HCT116 (cell line): ENCODE data around the gene FLT4. TPM values are rescaled to one million over a fixed set of nuclear protein-coding genes. Genes with fewer than 3 reads are reported as not detected.

Source experiments
- ATAC-seq: fragments of 200-7000 bp; cut with Tn5 transposase; 2 replicates; pipeline ENCODE4 v1.9.1; 2020; ENCODE audit warnings: mild to moderate bottlenecking, moderate library complexity
- BruUV-seq: library from RNA; stranded (reverse); fragments of 400-500 nt; replicated peaks from 2 replicates; lab custom pipeline; 2021; lab: Mats Ljungman, UMichigan
- CTCF ChIA-PET: fragments of 300-600 bp; sonication (Branson Sonifier 250); formaldehyde crosslinking; loops from one replicate; lab custom pipeline; 2021; ENCODE audit warnings: antibody characterized with exemption; lab: Charles Lee
- POLR2A ChIA-PET: fragments of 300-600, 350-600 bp; sonication (Branson Sonifier 250); formaldehyde crosslinking; loops from one replicate; lab custom pipeline; 2021; ENCODE audit warnings: antibody characterized with exemption; lab: Charles Lee
- RAD21 ChIA-PET, 2 experiments: fragments of 300-600 bp; sonication (Branson Sonifier 250); formaldehyde crosslinking; loops; one replicate each; lab custom pipeline; 2023; ENCODE audit warnings: low total read pairs in 2 of 2; ENCODE audit not compliant: uncharacterized antibody in 2 of 2, unreplicated experiment in 2 of 2, low non-redundant PET in 1 of 2; lab: Charles Lee
- DNase-seq: peaks from one replicate; pipeline ENCODE4 v3.0.0-alpha.2; 2010; ENCODE audit warnings: low read depth, low spot score
- H2AFZ ChIP-seq: fragments of 200-600 bp; shearing (Covaris generic), sonication (generic); 2 replicates; pipeline ENCODE4 v1.6.1; 2017; ENCODE audit warnings: low read depth, mixed run types, mixed read lengths, antibody characterized with exemption, low read length; ENCODE audit not compliant: poor library complexity, severe bottlenecking
- H3K27ac ChIP-seq: 2 replicates; pipeline ENCODE4 v1.5.1; 2012; ENCODE audit warnings: low read depth, low read length
- H3K27me3 ChIP-seq: fragments of 200-600 bp; sonication (generic); 2 replicates; pipeline ENCODE4 v1.6.1; 2016; ENCODE audit warnings: mixed run types, low read length, mixed read lengths; ENCODE audit not compliant: insufficient read depth
- H3K36me3 ChIP-seq, 2 experiments: fragments of 200-500 bp in 1 of 2; fragments of 200-600 bp in 1 of 2; sonication (Bioruptor generic) in 1 of 2; sonication (generic) in 1 of 2; 2 replicates each; pipeline versions ENCODE4 v1.5.1 to v1.6.1; 2014 to 2016; ENCODE audit warnings: low read length in 2 of 2, inconsistent platforms in 1 of 2, mixed read lengths in 1 of 2, mixed run types in 1 of 2; ENCODE audit not compliant: insufficient read depth in 2 of 2, control insufficient read depth in 1 of 2
- H3K4me1 ChIP-seq, 2 experiments: fragments of 200-600 bp in 1 of 2; sonication (generic) in 1 of 2; 2 replicates each; pipeline versions ENCODE4 v1.5.1 to v1.6.1; 2012 to 2017; ENCODE audit warnings: low read length in 2 of 2, inconsistent platforms in 1 of 2, mild to moderate bottlenecking in 1 of 2, mixed read lengths in 1 of 2, mixed run types in 1 of 2, moderate library complexity in 1 of 2; ENCODE audit not compliant: insufficient read depth in 2 of 2, control insufficient read depth in 1 of 2
- H3K4me2 ChIP-seq: fragments of 200-600 bp; sonication (generic); 2 replicates; pipeline ENCODE4 v1.6.1; 2017; ENCODE audit warnings: mixed run types, low read length, mixed read lengths
- H3K4me3 ChIP-seq, 2 experiments: fragments of 200-600 bp in 1 of 2; sonication (generic) in 1 of 2; replicated peaks in 1 of 2; 2 replicates each; pipeline ENCODE4 v1.5.1; 2011 to 2016; ENCODE audit warnings: low read length in 2 of 2, control low read depth in 1 of 2, low read depth in 1 of 2, mild to moderate bottlenecking in 1 of 2, mixed read lengths in 1 of 2, mixed run types in 1 of 2
- H3K79me2 ChIP-seq: fragments of 200-600 bp; sonication (generic); 2 replicates; pipeline ENCODE4 v1.6.1; 2017; ENCODE audit warnings: mild to moderate bottlenecking, mixed run types, low read length, moderate library complexity, mixed read lengths; ENCODE audit not compliant: insufficient read depth
- H3K9ac ChIP-seq: fragments of 200-600 bp; sonication (generic); 2 replicates; pipeline ENCODE4 v1.6.1; 2016; ENCODE audit warnings: low read length, mixed read lengths
- H3K9me2 ChIP-seq: fragments of 200-600 bp; sonication (generic), shearing (Covaris generic); 2 replicates; pipeline ENCODE4 v1.6.1; 2017; ENCODE audit warnings: mixed run types, mild to moderate bottlenecking, moderate library complexity; ENCODE audit not compliant: insufficient read depth
- H3K9me3 ChIP-seq, 2 experiments: fragments of 200-500 bp in 1 of 2; fragments of 200-600 bp in 1 of 2; sonication (Bioruptor generic) in 1 of 2; sonication (generic) in 1 of 2; 2 replicates each; pipeline ENCODE4 v1.6.1; 2014 to 2017; ENCODE audit warnings: low read length in 2 of 2, mixed read lengths in 2 of 2, inconsistent platforms in 1 of 2, low read depth in 1 of 2, mild to moderate bottlenecking in 1 of 2, mixed run types in 1 of 2, moderate library complexity in 1 of 2; ENCODE audit not compliant: control insufficient read depth in 1 of 2, insufficient read depth in 1 of 2
- H4K20me1 ChIP-seq: fragments of 200-600 bp; sonication (generic), shearing (Covaris generic); 2 replicates; pipeline ENCODE4 v1.6.1; 2017; ENCODE audit warnings: mixed run types, mild to moderate bottlenecking, moderate library complexity; ENCODE audit not compliant: insufficient read depth
- CBX3 ChIP-seq: IDR thresholded peaks from 2 replicates; pipeline ENCODE4 v1.6.1; 2012; ENCODE audit warnings: low read depth
- EGR1 ChIP-seq: IDR thresholded peaks from 2 replicates; pipeline ENCODE4 v1.6.1; 2012; ENCODE audit warnings: low read depth
- ELF1 ChIP-seq: IDR thresholded peaks from 2 replicates; pipeline ENCODE4 v1.6.1; 2012; ENCODE audit warnings: low read depth, borderline replicate concordance
- EZH2 ChIP-seq: fragments of 200-600 bp; sonication (generic); IDR thresholded peaks from 2 replicates; pipeline ENCODE4 v1.6.1; 2017; ENCODE audit warnings: antibody characterized with exemption, mixed run types
- EZH2phosphoT487 ChIP-seq: fragments of 200-600 bp; IDR thresholded peaks from 2 replicates; pipeline ENCODE4 v1.6.1; 2018; ENCODE audit warnings: antibody characterized with exemption, borderline replicate concordance
- POLR2A ChIP-seq: IDR thresholded peaks from 2 replicates; pipeline ENCODE4 v1.7.0; 2011; ENCODE audit warnings: borderline replicate concordance; ENCODE audit not compliant: insufficient read depth, insufficient read length; ENCODE audit errors: extremely low read depth
- POLR2AphosphoS5 ChIP-seq: IDR thresholded peaks from 2 replicates; pipeline ENCODE4 v1.6.1; 2011; ENCODE audit warnings: mild to moderate bottlenecking, low read depth, low read length, moderate library complexity
- REST ChIP-seq: IDR thresholded peaks from 2 replicates; pipeline ENCODE4 v1.6.1; 2012; ENCODE audit warnings: low read depth
- SP1 ChIP-seq: IDR thresholded peaks from 2 replicates; pipeline ENCODE4 v1.6.1; 2012; ENCODE audit warnings: low read depth
- SRF ChIP-seq: IDR thresholded peaks from 2 replicates; pipeline ENCODE4 v1.6.1; 2012; ENCODE audit warnings: low read depth
- TCF7L2 ChIP-seq: IDR thresholded peaks from 2 replicates; pipeline ENCODE4 v1.7.0; 2011; ENCODE audit warnings: borderline replicate concordance, inconsistent platforms; ENCODE audit not compliant: insufficient read depth, insufficient read length; ENCODE audit errors: extremely low read depth
- YY1 ChIP-seq: IDR thresholded peaks from 2 replicates; pipeline ENCODE4 v1.6.1; 2011; ENCODE audit warnings: low read length, low read depth, moderate library complexity, mild to moderate bottlenecking; ENCODE audit not compliant: insufficient replicate concordance; ENCODE audit errors: extremely low read depth
- ZFX ChIP-seq: fragments of 450-650 bp; IDR thresholded peaks from 2 replicates; pipeline ENCODE4 v1.6.1; 2017
- intact Hi-C: fragments of 100-400 bp; cut with micrococcal nuclease; formaldehyde crosslinking; loops from 2 replicates; pipeline ENCODE4 v1.10.0; 2022
- total RNA-seq: library from RNA; stranded (reverse); gene quantifications from one replicate; pipeline ENCODE4 v1.2.1, GENCODE V29; 2021; ENCODE audit not compliant: unreplicated experiment
- TF ChIP-seq, protein P1 (sequence below): IDR thresholded peaks from 2 replicates; pipeline ENCODE4 v1.6.1; 2012
- TF ChIP-seq, protein P2 (sequence below): IDR thresholded peaks from 2 replicates; pipeline ENCODE4 v1.6.1; 2012
- TF ChIP-seq, protein P3 (sequence below): IDR thresholded peaks from 2 replicates; pipeline ENCODE4 v1.6.1; 2011; ENCODE audit warnings: mild to moderate bottlenecking, low read length, moderate library complexity; ENCODE audit not compliant: insufficient replicate concordance; ENCODE audit errors: extremely low read depth
- TF ChIP-seq, protein P4 (sequence below), 3 experiments: fragments of 200-600 bp in 1 of 3; sonication (generic) in 1 of 3; IDR thresholded peaks in 2 of 3; conservative IDR thresholded peaks in 1 of 3; 2 replicates each; pipeline ENCODE4 v1.5.1; 2012 to 2017; ENCODE audit warnings: low read depth in 2 of 3, low read length in 2 of 3, antibody characterized with exemption in 1 of 3, borderline replicate concordance in 1 of 3, control low read depth in 1 of 3, mild to moderate bottlenecking in 1 of 3, mixed read lengths in 1 of 3, mixed run types in 1 of 3, moderate library complexity in 1 of 3; ENCODE audit not compliant: insufficient read depth in 1 of 3

Gene FLT4
- total RNA-seq, 1 experiment from 2014 or later, result 0.17 TPM

DNA sequence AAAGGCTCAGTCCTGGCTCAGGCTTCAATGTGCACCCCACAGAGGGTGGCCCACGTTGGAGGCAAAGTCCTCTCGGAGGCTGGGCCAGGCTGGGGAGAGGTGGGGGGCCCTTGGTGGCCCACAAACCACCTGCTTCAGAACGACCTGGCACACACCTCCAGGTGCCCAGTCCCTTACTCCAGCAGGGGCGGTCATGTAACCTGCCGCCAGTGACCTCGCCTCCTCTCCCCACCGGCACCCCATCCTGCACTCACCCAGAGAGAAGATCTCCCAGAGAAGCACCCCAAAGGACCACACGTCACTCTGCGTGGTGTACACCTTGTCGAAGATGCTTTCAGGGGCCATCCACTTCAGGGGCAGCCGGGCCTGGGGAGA is 35.6 kb downstream of the FLT4 start:
- Histone ChIP-seq H3K4me2 (no peak overlapping the region), H3K4me3 (no peak overlapping the region), H3K4me1 (no peaks in the 10 kb centered on the region), H3K27me3 (no peaks in the 10 kb centered on the region), H4K20me1 (no peaks in the 10 kb centered on the region), H3K36me3 (no peaks in the 10 kb centered on the region), H3K9me2 (no peaks in the 10 kb centered on the region), H3K9me3 (no peaks in the 10 kb centered on the region), H3K27ac (no peak overlapping the region), H3K9ac (no peak overlapping the region), H2AFZ (no peak overlapping the region), H3K79me2 (no peaks in the 10 kb centered on the region)
- intact Hi-C loops, result no loop called here
- ChIA-PET CTCF (no interaction called here), POLR2A (no interaction called here), RAD21 (no interaction called here)
- ATAC-seq, result no peak
- no peak for DNase-seq
- no TSS peak for BruUV-seq
- TF ChIP-seq SRF (no peak), EZH2phosphoT487 (no peak), EZH2 (no peak), ELF1 (no peak), ZFX (no peak), EGR1 (no peak), SP1 (no peak), YY1 (no peak), TCF7L2 (no peak), POLR2AphosphoS5 (no peak), CBX3 (no peak), REST (no peak), POLR2A (no peak)
- TF ChIP-seq, protein P1, sequence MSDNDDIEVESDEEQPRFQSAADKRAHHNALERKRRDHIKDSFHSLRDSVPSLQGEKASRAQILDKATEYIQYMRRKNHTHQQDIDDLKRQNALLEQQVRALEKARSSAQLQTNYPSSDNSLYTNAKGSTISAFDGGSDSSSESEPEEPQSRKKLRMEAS, result no peak
- TF ChIP-seq, protein P2, sequence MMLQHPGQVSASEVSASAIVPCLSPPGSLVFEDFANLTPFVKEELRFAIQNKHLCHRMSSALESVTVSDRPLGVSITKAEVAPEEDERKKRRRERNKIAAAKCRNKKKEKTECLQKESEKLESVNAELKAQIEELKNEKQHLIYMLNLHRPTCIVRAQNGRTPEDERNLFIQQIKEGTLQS, result no peak
- TF ChIP-seq, protein P3, sequence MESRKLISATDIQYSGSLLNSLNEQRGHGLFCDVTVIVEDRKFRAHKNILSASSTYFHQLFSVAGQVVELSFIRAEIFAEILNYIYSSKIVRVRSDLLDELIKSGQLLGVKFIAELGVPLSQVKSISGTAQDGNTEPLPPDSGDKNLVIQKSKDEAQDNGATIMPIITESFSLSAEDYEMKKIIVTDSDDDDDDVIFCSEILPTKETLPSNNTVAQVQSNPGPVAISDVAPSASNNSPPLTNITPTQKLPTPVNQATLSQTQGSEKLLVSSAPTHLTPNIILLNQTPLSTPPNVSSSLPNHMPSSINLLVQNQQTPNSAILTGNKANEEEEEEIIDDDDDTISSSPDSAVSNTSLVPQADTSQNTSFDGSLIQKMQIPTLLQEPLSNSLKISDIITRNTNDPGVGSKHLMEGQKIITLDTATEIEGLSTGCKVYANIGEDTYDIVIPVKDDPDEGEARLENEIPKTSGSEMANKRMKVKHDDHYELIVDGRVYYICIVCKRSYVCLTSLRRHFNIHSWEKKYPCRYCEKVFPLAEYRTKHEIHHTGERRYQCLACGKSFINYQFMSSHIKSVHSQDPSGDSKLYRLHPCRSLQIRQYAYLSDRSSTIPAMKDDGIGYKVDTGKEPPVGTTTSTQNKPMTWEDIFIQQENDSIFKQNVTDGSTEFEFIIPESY, result no peak
- TF ChIP-seq, protein P4, sequence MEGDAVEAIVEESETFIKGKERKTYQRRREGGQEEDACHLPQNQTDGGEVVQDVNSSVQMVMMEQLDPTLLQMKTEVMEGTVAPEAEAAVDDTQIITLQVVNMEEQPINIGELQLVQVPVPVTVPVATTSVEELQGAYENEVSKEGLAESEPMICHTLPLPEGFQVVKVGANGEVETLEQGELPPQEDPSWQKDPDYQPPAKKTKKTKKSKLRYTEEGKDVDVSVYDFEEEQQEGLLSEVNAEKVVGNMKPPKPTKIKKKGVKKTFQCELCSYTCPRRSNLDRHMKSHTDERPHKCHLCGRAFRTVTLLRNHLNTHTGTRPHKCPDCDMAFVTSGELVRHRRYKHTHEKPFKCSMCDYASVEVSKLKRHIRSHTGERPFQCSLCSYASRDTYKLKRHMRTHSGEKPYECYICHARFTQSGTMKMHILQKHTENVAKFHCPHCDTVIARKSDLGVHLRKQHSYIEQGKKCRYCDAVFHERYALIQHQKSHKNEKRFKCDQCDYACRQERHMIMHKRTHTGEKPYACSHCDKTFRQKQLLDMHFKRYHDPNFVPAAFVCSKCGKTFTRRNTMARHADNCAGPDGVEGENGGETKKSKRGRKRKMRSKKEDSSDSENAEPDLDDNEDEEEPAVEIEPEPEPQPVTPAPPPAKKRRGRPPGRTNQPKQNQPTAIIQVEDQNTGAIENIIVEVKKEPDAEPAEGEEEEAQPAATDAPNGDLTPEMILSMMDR (IDR thresholded peaks at IDR 0.05 in 2 of 3, conservative IDR thresholded peaks at IDR 0.05 in 1 of 3; ENCODE audit: borderline replicate concordance in 1 of 3, insufficient read depth in 1 of 3, low read depth in 2 of 3, low read length in 2 of 3), result no peak
